Trophoblast cell (in vitro differentiated cells and primary cell): ENCODE data around the gene RIN1. TPM values are rescaled to one million over a fixed set of nuclear protein-coding genes. Genes with fewer than 3 reads are reported as not detected.
"Not testable (repeated sequence)": the region's sequence is repeated elsewhere in the genome, so short reads cannot be mapped to it uniquely, and the experiment has no call there.

Experiments used
- DNase-seq, 2 donors: peaks; one replicate each; pipeline ENCODE4 v3.0.0-alpha.2; 2016
- H2AFZ ChIP-seq: 2 replicates; pipeline ENCODE4 v1.6.1; 2013; ENCODE audit warnings: low read length, moderate library complexity, mild to moderate bottlenecking; ENCODE audit not compliant: insufficient read depth, poor library complexity
- H2AK5ac ChIP-seq: 2 replicates; pipeline ENCODE4 v1.6.1; 2013; ENCODE audit warnings: mild to moderate bottlenecking, low read length
- H2BK120ac ChIP-seq: 2 replicates; pipeline ENCODE4 v1.6.1; 2013; ENCODE audit warnings: low read length, mild to moderate bottlenecking, moderate library complexity; ENCODE audit not compliant: insufficient read depth, poor library complexity
- H2BK12ac ChIP-seq: 2 replicates; pipeline ENCODE4 v1.6.1; 2013; ENCODE audit warnings: mild to moderate bottlenecking, low read length, moderate library complexity
- H2BK5ac ChIP-seq: 2 replicates; pipeline ENCODE4 v1.6.1; 2013; ENCODE audit warnings: low read length, low read depth, moderate library complexity, mild to moderate bottlenecking; ENCODE audit not compliant: poor library complexity
- H3K14ac ChIP-seq: 2 replicates; pipeline ENCODE4 v1.6.1; 2013; ENCODE audit warnings: mild to moderate bottlenecking, low read length
- H3K18ac ChIP-seq: 2 replicates; pipeline ENCODE4 v1.6.1; 2013; ENCODE audit warnings: mild to moderate bottlenecking, low read length
- H3K23ac ChIP-seq: 2 replicates; pipeline ENCODE4 v1.6.1; 2013; ENCODE audit warnings: low read length
- H3K27ac ChIP-seq: 2 replicates; pipeline ENCODE4 v1.5.1; 2013; ENCODE audit warnings: low read depth, mild to moderate bottlenecking, inconsistent platforms, low read length, moderate library complexity
- H3K27me3 ChIP-seq: 2 replicates; pipeline ENCODE4 v1.6.1; 2013; ENCODE audit warnings: inconsistent platforms, mild to moderate bottlenecking, low read length, moderate library complexity; ENCODE audit not compliant: insufficient read depth
- H3K36me3 ChIP-seq, 2 experiments: 1 replicate in 1 of 2; 2 replicates in 1 of 2; pipeline ENCODE4 v1.6.1; 2013; ENCODE audit warnings: low read length in 2 of 2, mild to moderate bottlenecking in 2 of 2, moderate library complexity in 1 of 2; ENCODE audit not compliant: insufficient read depth in 2 of 2, control insufficient read depth in 1 of 2
- H3K4ac ChIP-seq: 2 replicates; pipeline ENCODE4 v1.6.1; 2013; ENCODE audit warnings: low read depth, mild to moderate bottlenecking, low read length, moderate library complexity
- H3K4me1 ChIP-seq, 2 experiments: 1 replicate in 1 of 2; 2 replicates in 1 of 2; pipeline ENCODE4 v1.6.1; 2013; ENCODE audit warnings: low read length in 2 of 2, mild to moderate bottlenecking in 2 of 2, moderate library complexity in 1 of 2; ENCODE audit not compliant: insufficient read depth in 2 of 2, control insufficient read depth in 1 of 2
- H3K4me2 ChIP-seq: 2 replicates; pipeline ENCODE4 v1.6.1; 2013; ENCODE audit warnings: inconsistent platforms, mild to moderate bottlenecking, low read length, moderate library complexity
- H3K4me3 ChIP-seq: 2 replicates; pipeline ENCODE4 v1.5.1; 2013; ENCODE audit warnings: mild to moderate bottlenecking, low read depth, low read length, inconsistent platforms
- H3K79me1 ChIP-seq: one replicate; pipeline ENCODE4 v1.6.1; 2013; ENCODE audit warnings: low read length
- H3K79me2 ChIP-seq: 2 replicates; pipeline ENCODE4 v1.6.1; 2013; ENCODE audit warnings: low read length, mild to moderate bottlenecking; ENCODE audit not compliant: control insufficient read depth, insufficient read depth, poor library complexity
- H3K9ac ChIP-seq: 2 replicates; pipeline ENCODE4 v1.6.1; 2013; ENCODE audit warnings: mild to moderate bottlenecking, low read length
- H3K9me3 ChIP-seq: 2 replicates; pipeline ENCODE4 v1.6.1; 2013; ENCODE audit warnings: low read depth, mild to moderate bottlenecking, control low read depth, inconsistent platforms, low read length; ENCODE audit not compliant: insufficient read depth
- H4K12ac ChIP-seq: 2 replicates; pipeline ENCODE4 v1.6.1; 2013; ENCODE audit warnings: low read depth, mild to moderate bottlenecking, low read length, moderate library complexity
- H4K8ac ChIP-seq: 2 replicates; pipeline ENCODE4 v1.6.1; 2013; ENCODE audit warnings: low read depth, mild to moderate bottlenecking, low read length, moderate library complexity
- H4K91ac ChIP-seq: one replicate; pipeline ENCODE4 v1.6.1; 2013; ENCODE audit warnings: low read depth, mild to moderate bottlenecking, low read length, moderate library complexity
- WGBS: extraction: QIAGEN DNeasy Blood & Tissue Kit; methylation state at CpG from one replicate; pipeline ENCODE4 v1.1.7; 2013; ENCODE audit warnings: missing lambda C conversion rate; ENCODE audit not compliant: insufficient read length, insufficient coverage; ENCODE audit errors: extremely low coverage; 5-methylcytosine and 5-hydroxymethylcytosine counted together
- polyA plus RNA-seq: library from polyadenylated mRNA; stranded (reverse); fragments of 200-250 nt; gene quantifications from 2 replicates; pipeline ENCODE4 v1.2.3, GENCODE V29; 2013

RIN1 gene
- 3.6 and 3.7 TPM in 2 replicates for polyA plus RNA-seq

GRCh38 chr11:66336234-66337102 lies at the start of gene RIN1:
Gene RIN1, minus strand, starts transcription at chr11:66336434. Its CDS starts 32 bp downstream, at chr11:66336402.
- Histone ChIP-seq H3K9me3 (no peaks in the 10 kb centered on the region), H2AFZ (peak within 1 kb of the TSS; percentile 20), H3K4ac (peak within 1 kb of the TSS; percentile 30), H2AK5ac (peak within 1 kb of the TSS; percentile 60), H2BK120ac (peak within 1 kb of the TSS; percentile 49), H2BK12ac (peak within 1 kb of the TSS; percentile 58), H3K27ac (peak within 1 kb of the TSS; percentile 52), H3K27me3 (no peaks in the 10 kb centered on the region), H3K4me1 (peaks cover 13 to 15% of the 10 kb centered on the region in 2 experiments), H3K4me3 (peak within 1 kb of the TSS; percentile 60), H3K23ac (no peak within 1 kb of the TSS), H4K12ac (peak within 1 kb of the TSS; percentile 39), H3K36me3 (peaks cover 41 to 50% of the 10 kb centered on the region in 2 experiments), H3K14ac (peak within 1 kb of the TSS; percentile 92), H2BK5ac (peak within 1 kb of the TSS; percentile 55), H3K79me1 (peaks cover 7% of the 10 kb centered on the region), H4K8ac (peak within 1 kb of the TSS; percentile 61), H3K18ac (peak within 1 kb of the TSS; percentile 83), H4K91ac (peak within 1 kb of the TSS; percentile 71), H3K9ac (no peak within 1 kb of the TSS), H3K4me2 (peak within 1 kb of the TSS; percentile 84), H3K79me2 (peaks cover 4% of the 10 kb centered on the region)
- no CpG with 5 or more reads among the region's 22 CpGs for WGBS
- DNase-seq = peak; percentile 44 to 67

GRCh38 chr11:66384316-66384715 lies 48.1 kb upstream of the RIN1 start:
- H3K4me3 ChIP-seq, H3K9ac ChIP-seq, H4K91ac ChIP-seq, DNase-seq, H2BK5ac ChIP-seq, H3K79me2 ChIP-seq, H2BK120ac ChIP-seq, H3K14ac ChIP-seq, H2AK5ac ChIP-seq, H3K4me1 ChIP-seq, H2BK12ac ChIP-seq, H4K12ac ChIP-seq, H3K4ac ChIP-seq, H3K79me1 ChIP-seq, H2AFZ ChIP-seq, H3K4me2 ChIP-seq, H3K27ac ChIP-seq, H4K8ac ChIP-seq, H3K36me3 ChIP-seq, H3K9me3 ChIP-seq, H3K27me3 ChIP-seq, H3K18ac ChIP-seq, H3K23ac ChIP-seq: not testable (repeated sequence)
- WGBS = no CpG with 5 or more reads among the region's 13 CpGs

DNA sequence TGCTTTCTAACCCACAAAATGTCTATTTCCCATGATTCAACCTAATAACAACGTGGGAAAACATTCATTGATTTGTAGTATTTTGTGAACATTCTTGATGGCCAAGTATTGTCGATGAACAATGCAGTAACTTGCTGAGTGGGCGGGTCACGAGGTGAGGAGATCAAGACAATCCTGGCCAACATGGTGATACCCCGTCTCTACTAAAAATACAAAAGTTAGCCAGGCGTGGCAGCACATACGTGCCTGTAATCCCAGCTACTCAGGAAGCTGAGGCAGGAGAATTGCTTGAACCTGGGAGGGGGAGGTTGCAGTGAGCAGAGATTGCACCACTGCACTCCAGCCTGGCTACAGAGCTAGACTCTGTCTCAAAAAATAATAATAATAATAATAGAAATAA lies 44.0 kb upstream of the RIN1 start:
- not testable (repeated sequence) for H3K4me1 ChIP-seq, H3K23ac ChIP-seq, H3K4me2 ChIP-seq, H3K36me3 ChIP-seq, H3K14ac ChIP-seq, H2AFZ ChIP-seq, H2BK120ac ChIP-seq, H3K9ac ChIP-seq, H2BK5ac ChIP-seq, H3K18ac ChIP-seq, H4K8ac ChIP-seq, H2AK5ac ChIP-seq, H4K12ac ChIP-seq, H3K79me2 ChIP-seq, H3K4me3 ChIP-seq, H4K91ac ChIP-seq, H3K79me1 ChIP-seq, H3K9me3 ChIP-seq, H2BK12ac ChIP-seq, H3K27ac ChIP-seq, H3K27me3 ChIP-seq, H3K4ac ChIP-seq, DNase-seq
- no CpG with 5 or more reads among the region's 7 CpGs for WGBS

DNA sequence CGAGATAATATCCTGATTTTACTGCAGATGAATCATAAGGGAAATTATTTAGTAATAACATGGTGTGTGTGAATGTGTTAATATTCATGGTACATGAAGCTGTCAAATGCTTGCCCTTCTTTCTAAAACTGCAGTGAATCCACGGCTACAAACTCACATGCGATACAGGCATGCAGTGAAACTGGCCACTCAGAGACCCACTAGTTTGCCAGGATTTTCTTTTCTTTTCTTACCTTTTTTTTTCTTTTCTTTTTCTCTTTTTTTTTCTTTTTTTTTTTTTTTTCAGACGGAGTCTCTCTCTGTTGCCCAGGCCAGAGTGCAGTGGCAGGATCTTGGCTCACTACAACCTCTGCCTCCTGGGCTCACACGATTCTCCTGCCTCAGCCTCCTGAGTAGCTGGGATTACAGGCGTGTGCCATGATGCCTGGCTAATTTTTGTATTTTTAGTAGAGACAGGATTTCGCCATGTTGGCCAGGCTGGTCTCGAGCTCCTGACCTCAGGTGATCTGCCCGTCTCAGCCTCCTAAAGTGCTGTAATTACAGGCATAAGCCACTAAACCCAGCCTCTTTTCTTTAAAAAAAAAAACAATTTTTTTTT lies 37.6 kb upstream of the RIN1 start:
- H3K18ac ChIP-seq, H3K4me3 ChIP-seq, DNase-seq, H3K4ac ChIP-seq, H4K12ac ChIP-seq, H4K8ac ChIP-seq, H3K23ac ChIP-seq, H3K36me3 ChIP-seq, H2AFZ ChIP-seq, H3K27ac ChIP-seq, H3K14ac ChIP-seq, H2AK5ac ChIP-seq, H2BK5ac ChIP-seq, H3K9me3 ChIP-seq, H3K9ac ChIP-seq, H2BK12ac ChIP-seq, H3K27me3 ChIP-seq, H3K4me2 ChIP-seq, H4K91ac ChIP-seq, H2BK120ac ChIP-seq: not testable (repeated sequence)
- Histone ChIP-seq H3K4me1 (peaks cover 11% of the 10 kb centered on the region in 2 experiments), H3K79me2 (peaks cover 10% of the 10 kb centered on the region), H3K79me1 (peaks cover 16% of the 10 kb centered on the region)
- WGBS = no CpG with 5 or more reads among the region's 9 CpGs
